Measurements from ENCODE around the gene SLC2A8. TPM values are rescaled to one million over a fixed set of nuclear protein-coding genes. Genes with fewer than 3 reads are reported as not detected.
A peak's percentile ranks its signal among the peaks of the same experiment; 100 is the strongest.

The SLC2A8 gene
- polyA plus RNA-seq, 3 donors = 15.0 to 25.0 (median 19.2) TPM

GRCh38 chr9:127396253-127396807 lies 639 bp upstream of the SLC2A8 start:
- no peak for DNase-seq (ENCODE audit: extremely low read depth in 1 of 11, low read depth in 9 of 11, low spot score in 4 of 11)

DNA sequence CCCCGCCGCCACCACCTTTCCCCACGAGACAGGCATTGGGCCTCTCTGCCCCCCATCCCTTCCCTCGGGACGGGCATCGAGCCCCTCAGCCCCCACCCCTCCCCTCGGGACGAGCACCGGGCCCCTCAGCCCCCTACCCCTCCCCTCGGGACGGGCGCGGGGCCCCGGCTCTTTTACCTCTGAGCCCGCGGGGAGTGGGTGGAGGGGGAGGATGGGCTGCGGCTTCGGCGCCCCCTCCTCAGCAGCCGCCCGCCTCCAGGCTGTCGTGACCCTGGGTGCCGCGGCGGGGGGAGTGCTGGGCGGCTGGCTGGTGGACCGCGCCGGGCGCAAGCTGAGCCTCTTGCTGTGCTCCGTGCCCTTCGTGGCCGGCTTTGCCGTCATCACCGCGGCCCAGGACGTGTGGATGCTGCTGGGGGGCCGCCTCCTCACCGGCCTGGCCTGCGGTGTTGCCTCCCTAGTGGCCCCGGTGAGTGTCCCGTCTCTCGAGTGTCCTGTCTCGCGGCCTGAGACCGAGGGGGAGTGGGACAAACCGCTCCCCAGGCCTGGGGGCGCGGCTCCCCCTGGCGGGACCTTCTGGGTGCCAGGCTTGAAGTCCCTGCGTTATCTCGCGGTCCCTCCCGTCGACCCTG lies 791 bp downstream of the SLC2A8 start:
- peak in 4 of 11 donors; percentile 23 to 41 (median 33) for DNase-seq (ENCODE audit: extremely low read depth in 1 of 11, low read depth in 9 of 11, low spot score in 4 of 11)

DNA sequence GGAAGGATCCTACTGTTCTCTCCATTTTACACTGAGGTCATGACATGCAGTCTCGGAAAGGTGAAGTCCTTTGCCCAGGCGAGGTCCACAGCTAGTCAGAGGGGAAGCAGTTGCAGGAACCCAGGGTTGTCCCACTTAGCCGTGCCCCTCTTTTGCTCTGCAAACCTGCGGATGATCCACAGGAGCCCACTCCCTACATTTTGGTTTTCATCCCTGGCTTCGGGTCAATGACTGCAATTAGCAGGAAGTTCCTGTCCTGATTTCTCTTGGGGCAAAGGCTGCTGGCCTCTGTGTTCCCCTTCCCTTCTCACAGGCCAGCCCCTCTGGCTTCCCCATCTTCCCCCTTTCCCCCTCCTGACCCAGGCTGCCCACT lies 1.3 kb downstream of the SLC2A8 start:
- no peak for DNase-seq (ENCODE audit: extremely low read depth in 1 of 11, low read depth in 9 of 11, low spot score in 4 of 11)

- DNase-seq (ENCODE audit: extremely low read depth in 1 of 11, low read depth in 9 of 11, low spot score in 4 of 11) = no peak
Observed at GRCh38 chr9:127398715-127399400, 1.9 kb downstream of the SLC2A8 start.

DNA sequence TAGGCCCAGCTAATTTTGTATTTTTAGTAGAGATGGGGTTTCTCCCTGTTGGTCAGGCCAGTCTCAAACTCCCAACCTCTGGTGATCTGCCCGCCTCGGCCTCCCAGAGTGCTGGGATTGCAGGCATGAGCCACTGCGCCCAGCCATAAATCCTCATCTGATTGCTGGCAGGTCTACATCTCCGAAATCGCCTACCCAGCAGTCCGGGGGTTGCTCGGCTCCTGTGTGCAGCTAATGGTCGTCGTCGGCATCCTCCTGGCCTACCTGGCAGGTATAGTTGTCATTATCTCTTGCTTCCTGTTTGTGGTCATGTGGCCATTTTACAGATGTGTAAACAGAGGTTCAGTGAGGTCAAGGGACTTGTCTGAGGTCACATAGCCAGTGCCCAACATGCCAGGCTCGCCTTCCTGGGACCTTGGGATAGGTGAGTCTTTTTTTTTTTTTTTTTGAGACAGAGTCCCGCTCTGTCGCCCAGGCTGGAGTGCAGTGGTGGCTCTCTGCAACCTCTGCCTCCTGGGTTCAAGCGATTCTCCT lies 2.8 kb downstream of the SLC2A8 start:
- DNase-seq (ENCODE audit: extremely low read depth in 1 of 11, low read depth in 9 of 11, low spot score in 4 of 11) = no peak

- no peak for DNase-seq (ENCODE audit: extremely low read depth in 1 of 11, low read depth in 9 of 11, low spot score in 4 of 11)
Observed at GRCh38 chr9:127402401-127403090, 5.6 kb downstream of the SLC2A8 start.

DNA sequence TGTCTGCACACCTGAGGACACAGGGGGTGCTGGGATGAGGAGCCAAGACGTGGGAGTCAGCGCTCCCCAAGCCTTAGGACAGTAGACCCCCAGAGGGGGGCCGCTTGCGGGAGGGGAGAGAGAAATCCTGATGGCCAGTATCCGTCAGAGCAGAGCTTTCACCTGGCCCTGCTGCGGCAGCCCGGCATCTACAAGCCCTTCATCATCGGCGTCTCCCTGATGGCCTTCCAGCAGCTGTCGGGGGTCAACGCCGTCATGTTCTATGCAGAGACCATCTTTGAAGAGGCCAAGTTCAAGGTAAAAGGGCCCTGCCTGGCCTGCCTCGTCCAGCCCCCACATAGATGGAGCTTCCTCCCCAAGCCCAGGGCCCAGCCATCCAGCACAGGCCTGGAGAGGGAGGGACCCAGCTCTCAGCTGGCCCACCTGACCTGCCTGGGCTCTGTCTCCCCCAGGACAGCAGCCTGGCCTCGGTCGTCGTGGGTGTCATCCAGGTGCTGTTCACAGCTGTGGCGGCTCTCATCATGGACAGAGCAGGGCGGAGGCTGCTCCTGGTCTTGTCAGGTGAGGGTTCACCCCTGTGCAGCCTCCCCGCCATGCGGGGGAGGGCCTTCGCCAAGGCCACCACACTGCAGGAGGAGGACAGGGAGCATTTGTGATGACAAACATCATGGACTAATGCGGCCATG lies 6.7 kb downstream of the SLC2A8 start:
- no peak for DNase-seq (ENCODE audit: extremely low read depth in 1 of 11, low read depth in 9 of 11, low spot score in 4 of 11)

GRCh38 chr9:127404631-127405030 lies 7.7 kb downstream of the SLC2A8 start:
- DNase-seq (ENCODE audit: extremely low read depth in 1 of 11, low read depth in 9 of 11, low spot score in 4 of 11) = no peak

- no peak for DNase-seq (ENCODE audit: extremely low read depth in 1 of 11, low read depth in 9 of 11, low spot score in 4 of 11)
Observed at GRCh38 chr9:127405344-127406125, 8.6 kb downstream of the SLC2A8 start.

DNA sequence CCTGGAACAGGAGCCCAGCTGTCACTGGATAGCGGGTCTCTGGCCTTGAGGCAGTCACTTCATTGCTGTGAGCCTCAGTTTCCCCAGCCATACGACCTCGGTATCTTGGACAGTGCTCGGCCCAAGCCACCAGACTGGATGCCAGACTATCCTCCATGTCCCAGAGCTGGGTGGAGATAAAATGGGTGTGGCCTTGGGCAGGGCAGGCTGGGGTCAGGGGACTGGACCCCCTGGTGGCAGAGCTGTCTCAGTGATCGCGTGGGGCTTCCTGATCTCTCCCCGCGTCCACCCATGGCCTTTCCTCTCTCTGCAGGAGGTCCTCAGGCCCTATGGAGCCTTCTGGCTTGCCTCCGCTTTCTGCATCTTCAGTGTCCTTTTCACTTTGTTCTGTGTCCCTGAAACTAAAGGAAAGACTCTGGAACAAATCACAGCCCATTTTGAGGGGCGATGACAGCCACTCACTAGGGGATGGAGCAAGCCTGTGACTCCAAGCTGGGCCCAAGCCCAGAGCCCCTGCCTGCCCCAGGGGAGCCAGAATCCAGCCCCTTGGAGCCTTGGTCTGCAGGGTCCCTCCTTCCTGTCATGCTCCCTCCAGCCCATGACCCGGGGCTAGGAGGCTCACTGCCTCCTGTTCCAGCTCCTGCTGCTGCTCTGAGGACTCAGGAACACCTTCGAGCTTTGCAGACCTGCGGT lies 10.0 kb downstream of the SLC2A8 start:
- DNase-seq (ENCODE audit: extremely low read depth in 1 of 11, low read depth in 9 of 11, low spot score in 4 of 11) = no peak

DNA sequence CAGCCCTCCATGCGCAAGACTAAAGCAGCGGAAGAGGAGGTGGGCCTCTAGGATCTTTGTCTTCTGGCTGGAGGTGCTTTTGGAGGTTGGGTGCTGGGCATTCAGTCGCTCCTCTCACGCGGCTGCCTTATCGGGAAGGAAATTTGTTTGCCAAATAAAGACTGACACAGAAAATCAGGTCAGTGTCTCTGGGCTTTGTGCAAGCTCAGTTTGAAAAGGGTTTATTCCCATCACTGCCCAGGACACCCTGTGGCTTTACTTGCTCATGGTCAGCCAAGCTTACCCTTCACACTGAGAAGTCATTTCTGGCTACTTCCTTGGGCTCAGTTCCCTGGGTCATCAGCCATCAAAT lies 10.5 kb downstream of the SLC2A8 start:
- DNase-seq (ENCODE audit: extremely low read depth in 1 of 11, low read depth in 9 of 11, low spot score in 4 of 11) = no peak

DNA sequence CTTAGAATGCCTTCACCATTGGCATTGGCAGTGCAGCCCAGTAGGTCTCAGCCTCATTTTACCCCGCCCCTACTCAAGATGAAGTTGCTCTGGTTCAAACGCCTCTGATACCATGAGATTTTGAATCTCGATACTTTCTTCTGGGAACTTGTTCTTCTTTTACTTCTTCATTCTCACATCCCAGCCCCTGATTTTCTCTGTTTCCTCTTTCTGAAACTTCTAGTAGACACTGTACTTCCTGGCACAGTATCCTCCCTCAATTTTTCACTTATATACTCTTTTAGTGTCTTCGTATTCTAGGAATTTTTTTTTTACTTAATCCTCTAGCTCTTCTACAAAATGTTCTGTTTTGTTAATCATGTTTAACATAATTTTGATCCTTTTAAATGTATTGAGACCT lies 14.2 kb downstream of the SLC2A8 start:
- no peak for DNase-seq (ENCODE audit: extremely low read depth in 1 of 11, low read depth in 9 of 11, low spot score in 4 of 11)

DNA sequence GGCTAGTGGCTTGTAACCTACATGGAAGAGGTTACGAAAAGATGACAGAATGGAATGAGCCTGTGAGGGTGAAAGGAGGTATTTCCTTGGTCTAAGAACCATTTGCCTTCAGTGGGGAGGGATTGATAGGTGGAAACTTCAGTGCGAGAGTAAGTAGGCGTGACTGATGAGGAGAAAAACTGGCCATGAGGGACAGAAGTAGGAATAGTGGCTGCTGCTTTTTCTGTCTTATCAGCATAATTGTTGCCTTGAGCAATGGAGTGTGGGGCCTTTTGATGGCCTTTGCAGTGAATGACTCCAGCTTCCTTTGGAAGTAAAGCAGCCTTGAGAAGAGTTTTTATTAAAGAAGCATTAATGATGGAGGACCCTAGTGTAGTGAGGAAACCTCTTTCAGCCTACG lies 18.2 kb downstream of the SLC2A8 start:
- no peak for DNase-seq (ENCODE audit: extremely low read depth in 1 of 11, low read depth in 9 of 11, low spot score in 4 of 11)

DNA sequence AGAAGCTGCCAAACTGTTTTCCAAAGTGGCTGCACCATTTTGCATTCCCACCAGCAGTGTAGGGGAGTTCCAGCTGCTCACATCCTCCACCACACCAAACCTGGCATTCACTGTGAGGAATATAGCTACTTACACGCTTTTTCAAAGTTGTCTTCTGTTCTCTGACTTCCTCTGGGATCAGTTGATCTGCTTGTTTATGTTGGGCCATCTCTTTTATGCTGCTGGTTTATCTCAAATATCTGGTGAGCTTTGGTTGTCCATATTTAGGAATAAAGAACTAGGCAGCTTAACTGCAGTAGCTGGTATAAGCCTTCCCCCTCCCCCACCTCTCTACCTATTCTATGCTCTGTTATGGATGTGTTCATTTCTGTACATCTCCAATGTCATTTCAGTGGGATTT lies 18.7 kb downstream of the SLC2A8 start:
- DNase-seq (ENCODE audit: extremely low read depth in 1 of 11, low read depth in 9 of 11, low spot score in 4 of 11) = no peak

DNA sequence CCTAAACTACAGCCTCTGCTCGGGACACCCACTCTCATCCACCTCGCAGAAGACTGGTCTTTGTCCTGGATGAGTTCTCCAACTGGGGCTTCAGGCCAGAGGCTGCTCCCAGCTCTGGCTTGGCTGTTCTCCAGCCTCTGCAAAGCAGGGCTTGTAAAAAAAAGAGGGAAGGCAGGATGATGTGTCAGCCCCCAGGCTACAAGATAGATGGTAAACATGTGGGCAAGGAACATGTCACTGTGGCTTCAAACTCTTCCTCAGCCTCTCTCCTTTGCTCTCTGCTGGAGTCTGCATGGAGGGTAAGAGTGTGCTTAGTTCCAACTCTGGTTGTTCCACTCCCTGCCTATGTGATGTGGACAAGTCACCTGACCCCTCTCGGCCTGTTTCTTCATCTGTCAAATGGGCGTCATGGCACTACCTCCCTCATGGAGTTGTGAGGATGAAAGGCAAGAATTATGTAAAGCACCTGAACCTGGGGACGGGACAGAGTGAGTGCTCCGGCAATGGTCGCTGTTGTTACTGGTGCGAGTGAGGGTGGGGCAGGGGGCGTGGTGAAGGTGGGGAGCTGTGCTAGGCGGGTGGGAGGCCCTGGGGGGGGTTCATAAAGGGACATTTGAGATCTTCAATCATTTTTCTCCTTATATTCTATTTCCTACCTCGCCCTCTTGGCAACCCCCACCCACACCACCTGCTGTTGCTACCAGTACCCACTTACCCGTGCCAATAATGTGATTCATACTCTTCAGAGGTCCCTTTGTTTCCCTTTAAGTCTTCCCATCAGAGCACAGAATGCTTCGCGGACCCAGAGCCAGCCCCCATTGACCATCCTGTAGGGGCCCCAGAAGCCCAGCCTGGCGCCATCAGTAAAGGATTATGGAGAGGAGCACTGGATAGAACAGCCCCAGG lies 20.4 kb downstream of the SLC2A8 start:
- no peak for DNase-seq (ENCODE audit: extremely low read depth in 1 of 11, low read depth in 9 of 11, low spot score in 4 of 11)

DNA sequence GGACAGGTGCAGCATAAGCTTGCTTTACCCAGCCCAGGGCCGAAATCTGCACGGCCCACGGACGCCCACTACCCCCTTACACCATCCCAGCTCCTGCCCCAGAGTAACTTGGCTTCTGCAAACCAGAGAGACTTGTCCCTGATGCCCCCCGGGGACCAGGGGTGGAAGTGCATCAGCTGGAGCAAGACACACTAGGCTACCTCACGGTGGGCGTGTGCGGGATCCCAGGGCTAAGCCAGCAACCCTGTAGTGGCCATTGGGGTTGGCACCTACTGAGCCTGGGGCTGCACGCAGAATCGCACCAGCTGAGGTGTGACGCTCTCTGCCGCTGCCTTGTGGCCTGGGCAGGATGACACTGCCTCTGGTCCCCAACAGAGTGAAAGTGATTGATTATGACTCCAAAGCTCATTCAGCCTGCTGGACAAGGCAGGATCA lies 21.1 kb downstream of the SLC2A8 start:
- DNase-seq (ENCODE audit: extremely low read depth in 1 of 11, low read depth in 9 of 11, low spot score in 4 of 11) = no peak

DNA sequence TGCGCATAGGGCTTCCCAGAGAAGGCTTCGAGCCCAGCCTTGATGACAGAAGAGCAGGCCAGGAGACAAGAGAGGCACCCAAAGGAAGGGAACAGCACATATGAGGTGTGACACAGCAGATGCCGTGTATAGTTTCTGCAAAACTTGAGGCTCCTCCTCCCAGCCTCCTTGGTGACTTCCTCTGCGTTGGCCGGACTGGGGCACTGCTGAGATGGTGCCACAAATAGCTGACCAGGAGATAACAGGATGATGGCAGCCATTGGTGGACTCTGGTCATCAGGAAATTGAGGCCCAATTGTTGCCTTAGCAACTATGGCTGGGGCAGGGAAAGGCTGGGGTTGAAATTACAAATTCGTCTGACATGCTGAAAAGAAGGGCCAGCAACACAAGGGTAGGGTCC lies 22.4 kb downstream of the SLC2A8 start:
- no peak for DNase-seq (ENCODE audit: extremely low read depth in 1 of 11, low read depth in 9 of 11, low spot score in 4 of 11)

All from renal cortex interstitium (tissue), 11 donors.